ENCODE measurements around the gene RAB5IF. TPM values are rescaled to one million over a fixed set of nuclear protein-coding genes. Genes with fewer than 3 reads are reported as not detected.

The RAB5IF gene
- total RNA-seq, 2 experiments from 2014 or later: 74.5 to 77.1 TPM

DNA sequence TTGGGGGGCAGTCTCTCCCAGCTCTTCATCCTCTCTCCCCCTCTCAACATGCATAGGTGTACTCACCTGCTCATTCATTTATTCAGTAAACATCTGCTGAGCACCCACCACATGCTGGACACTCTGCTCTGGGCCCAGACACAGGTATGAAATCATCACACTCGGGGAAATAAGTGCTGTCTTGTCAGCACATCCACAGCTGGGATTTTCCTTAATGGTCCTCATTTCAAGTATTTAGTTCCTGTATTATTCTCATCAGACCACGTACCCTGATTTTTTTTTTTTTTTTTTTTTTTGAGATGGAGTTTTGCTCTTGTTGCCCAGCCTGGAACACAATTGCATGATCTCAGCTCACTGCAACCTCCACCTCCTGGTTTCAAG lies 19.4 kb downstream of the RAB5IF start:
- Mint-ChIP-seq H3K27ac (peak overlapping the region; percentile 55), H3K27me3 (no peaks in the 10 kb centered on the region), H3K9me3 (no peaks in the 10 kb centered on the region), H3K36me3 (ENCODE audit: low read depth) (peaks cover 52% of the 10 kb centered on the region), H3K4me3 (no peak overlapping the region), H3K4me1 (ENCODE audit: low read depth) (peaks cover 37% of the 10 kb centered on the region)
- intact Hi-C loops (cut with micrococcal nuclease): no loop called here
- ChIA-PET CTCF (interaction anchor here (1.2 to 2.6 kb wide), 4 partner anchors 11 to 19 kb away, joined by 3 to 7 read pairs (median 5); partner anchors contain the start of gene RAB5IF), POLR2A (interaction anchor here (0.7 to 1.3 kb wide), 3 partner anchors 19 to 113 kb away, joined by 3 read pairs; partner anchors contain the start of gene RAB5IF)
- ATAC-seq (no peak), DNase-seq (no peak)
- TF ChIP-seq, protein P1, sequence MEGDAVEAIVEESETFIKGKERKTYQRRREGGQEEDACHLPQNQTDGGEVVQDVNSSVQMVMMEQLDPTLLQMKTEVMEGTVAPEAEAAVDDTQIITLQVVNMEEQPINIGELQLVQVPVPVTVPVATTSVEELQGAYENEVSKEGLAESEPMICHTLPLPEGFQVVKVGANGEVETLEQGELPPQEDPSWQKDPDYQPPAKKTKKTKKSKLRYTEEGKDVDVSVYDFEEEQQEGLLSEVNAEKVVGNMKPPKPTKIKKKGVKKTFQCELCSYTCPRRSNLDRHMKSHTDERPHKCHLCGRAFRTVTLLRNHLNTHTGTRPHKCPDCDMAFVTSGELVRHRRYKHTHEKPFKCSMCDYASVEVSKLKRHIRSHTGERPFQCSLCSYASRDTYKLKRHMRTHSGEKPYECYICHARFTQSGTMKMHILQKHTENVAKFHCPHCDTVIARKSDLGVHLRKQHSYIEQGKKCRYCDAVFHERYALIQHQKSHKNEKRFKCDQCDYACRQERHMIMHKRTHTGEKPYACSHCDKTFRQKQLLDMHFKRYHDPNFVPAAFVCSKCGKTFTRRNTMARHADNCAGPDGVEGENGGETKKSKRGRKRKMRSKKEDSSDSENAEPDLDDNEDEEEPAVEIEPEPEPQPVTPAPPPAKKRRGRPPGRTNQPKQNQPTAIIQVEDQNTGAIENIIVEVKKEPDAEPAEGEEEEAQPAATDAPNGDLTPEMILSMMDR (IDR thresholded peaks at IDR 0.05): no peak

DNA sequence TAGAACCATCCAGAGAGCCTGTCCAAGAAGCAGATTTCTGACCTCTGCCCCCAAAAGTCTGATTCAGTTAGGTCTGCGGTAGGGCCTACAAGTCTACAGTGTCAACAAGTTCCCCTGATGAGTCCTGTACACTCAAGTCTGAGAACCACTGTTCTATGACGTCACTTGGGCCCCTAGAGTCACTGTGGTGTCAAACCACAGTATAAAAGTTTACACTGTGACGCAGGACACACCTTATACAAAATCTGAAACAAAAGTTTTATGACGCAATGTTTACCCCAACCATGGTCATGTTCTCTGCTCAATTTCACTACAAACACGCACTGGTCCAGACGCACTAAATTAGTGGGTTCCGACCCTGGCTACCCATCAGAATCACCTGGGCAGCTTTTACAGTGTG lies 22.5 kb downstream of the RAB5IF start:
- peaks cover 52% of the 10 kb centered on the region for H3K4me1 Mint-ChIP-seq (ENCODE audit: low read depth)
- H3K4me3 Mint-ChIP-seq: no peak overlapping the region
- no peaks in the 10 kb centered on the region for H3K9me3 Mint-ChIP-seq
- DNase-seq: peak; percentile 61
- ChIA-PET CTCF (interaction anchor here (1.2 to 1.3 kb wide), 2 partner anchors 16 to 22 kb away, joined by 3 to 4 read pairs; no protein-coding TSS in a partner anchor), POLR2A (interaction anchor here (0.8 to 2.8 kb wide), 6 partner anchors 17 to 146 kb away, joined by 3 to 11 read pairs (median 3); partner anchors contain the start of genes RAB5IF and SLA2)
- peak overlapping the region; percentile 81 for H3K27ac Mint-ChIP-seq
- intact Hi-C loops (cut with micrococcal nuclease): no loop called here
- peak; percentile 53 for ATAC-seq
- H3K36me3 Mint-ChIP-seq (ENCODE audit: low read depth): peaks cover 66% of the 10 kb centered on the region
- H3K27me3 Mint-ChIP-seq: no peaks in the 10 kb centered on the region
- TF ChIP-seq, protein P1 (IDR thresholded peaks at IDR 0.05): no peak

DNA sequence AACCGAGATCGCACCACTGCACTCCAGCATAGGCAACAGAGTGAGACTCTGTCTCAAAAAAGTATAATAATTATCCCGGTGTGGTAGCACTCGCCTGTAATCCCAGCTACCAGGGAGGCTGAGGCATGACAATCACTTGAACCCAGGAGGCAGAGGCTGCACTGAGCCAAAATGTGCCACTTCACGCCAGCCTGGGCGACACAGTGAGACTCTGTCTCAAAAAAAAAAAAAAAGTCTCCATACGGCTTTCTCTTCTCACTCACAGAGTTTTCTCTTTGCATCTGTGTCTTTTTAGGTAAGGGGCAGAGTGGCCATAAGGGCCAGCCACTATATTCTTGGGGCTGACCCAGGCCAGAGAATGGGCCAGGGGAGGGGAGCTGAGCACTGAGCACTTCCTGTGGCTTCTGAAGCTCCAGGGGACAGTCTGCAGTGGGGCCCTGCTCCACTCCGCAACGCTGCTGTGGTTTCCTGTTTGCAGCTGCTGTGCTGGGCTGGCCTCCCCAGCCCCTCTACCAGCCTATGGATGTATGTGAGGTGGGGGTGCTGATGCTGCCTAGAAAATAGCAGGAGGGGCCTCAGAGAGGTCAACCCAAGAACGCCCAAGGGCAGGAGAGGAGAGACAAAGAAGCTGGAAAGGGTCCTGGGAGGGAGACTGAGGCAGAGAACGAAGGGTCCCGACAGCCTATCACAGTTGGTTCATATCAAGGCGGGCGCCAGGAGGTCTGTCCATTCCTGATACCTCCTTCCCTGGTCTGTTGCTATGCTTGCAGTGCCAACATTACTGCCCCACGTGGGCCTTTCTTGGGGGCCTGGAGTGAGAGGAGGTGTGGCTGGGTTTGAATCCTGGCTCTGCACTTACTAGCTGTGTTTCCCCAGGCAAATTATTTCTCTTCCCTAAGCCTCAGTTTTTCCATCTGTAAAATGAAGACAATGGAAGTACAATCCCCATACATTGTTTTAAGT lies 24.4 kb downstream of the RAB5IF start:
- Mint-ChIP-seq H3K9me3 (no peaks in the 10 kb centered on the region), H3K4me1 (ENCODE audit: low read depth) (peaks cover 46% of the 10 kb centered on the region), H3K36me3 (ENCODE audit: low read depth) (peaks cover 53% of the 10 kb centered on the region), H3K4me3 (peak overlapping the region; percentile 59), H3K27ac (peak overlapping the region; percentile 97), H3K27me3 (no peaks in the 10 kb centered on the region)
- ChIA-PET CTCF (interaction anchor here (0.6 to 2.7 kb wide), 7 partner anchors 14 to 257 kb away, joined by 3 to 5 read pairs (median 3); partner anchors contain the start of genes RAB5IF and SLA2), POLR2A (interaction anchor here (0.8 to 3.0 kb wide), 8 partner anchors 8 to 599 kb away, joined by 3 to 18 read pairs (median 6); partner anchors contain the start of genes RAB5IF and SLA2)
- TF ChIP-seq, protein P1 (IDR thresholded peaks at IDR 0.05): no peak
- DNase-seq (peak; percentile 75), ATAC-seq (peak; percentile 94)
- intact Hi-C loops (cut with micrococcal nuclease): no loop called here

DNA sequence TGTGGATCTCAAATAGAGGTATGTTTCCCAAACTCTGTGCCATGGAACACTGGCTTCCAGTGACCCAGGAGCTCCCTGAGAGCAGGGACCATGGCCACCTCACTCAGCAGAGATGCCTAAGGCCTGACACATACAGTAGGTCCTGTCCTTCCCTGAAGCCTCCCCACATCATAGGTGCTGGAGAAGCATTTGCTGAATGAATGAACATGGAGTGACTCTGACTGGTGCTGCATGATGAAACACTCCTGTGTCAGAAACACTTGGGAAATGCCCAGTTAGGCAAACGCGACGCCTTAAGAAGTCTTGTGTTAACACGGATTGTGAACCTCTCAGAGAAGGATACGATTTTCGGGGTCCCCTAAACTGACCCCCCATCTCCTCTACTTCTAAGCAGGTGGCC lies 26.1 kb downstream of the RAB5IF start:
- TF ChIP-seq, protein P1 (IDR thresholded peaks at IDR 0.05): no peak
- no peaks in the 10 kb centered on the region for H3K27me3 Mint-ChIP-seq
- DNase-seq: no peak
- H3K27ac Mint-ChIP-seq: peak overlapping the region; percentile 32
- ATAC-seq: no peak
- H3K4me3 Mint-ChIP-seq: no peak overlapping the region
- peaks cover 50% of the 10 kb centered on the region for H3K4me1 Mint-ChIP-seq (ENCODE audit: low read depth)
- CTCF ChIA-PET: interaction anchor here (2.7 kb wide), 1 partner anchor 123 kb away, joined by 5 read pairs; no protein-coding TSS in a partner anchor
- peaks cover 49% of the 10 kb centered on the region for H3K36me3 Mint-ChIP-seq (ENCODE audit: low read depth)
- intact Hi-C loops (cut with micrococcal nuclease): no loop called here
- POLR2A ChIA-PET: interaction anchor here (1.5 to 2.8 kb wide), 3 partner anchors 10 to 15 kb away, joined by 3 to 18 read pairs (median 11); partner anchors contain the start of gene SLA2
- no peaks in the 10 kb centered on the region for H3K9me3 Mint-ChIP-seq

Measured in activated CD8-positive, alpha-beta T cell treated with anti-CD3 and anti-CD28 coated beads for 36 hours (primary cell).